HL-60 (cell line): ENCODE data around the gene RAD51.

Source experiments
- DNase-seq, 2 experiments: peaks; one replicate each; pipeline ENCODE4 v3.0.0-alpha.2; 2010 to 2020; ENCODE audit warnings: low read depth in 1 of 2, low spot score in 1 of 2
- H3K27ac ChIP-seq: fragments of 250-450 bp; sonication (Bioruptor Pico); replicated peaks from 2 replicates; pipeline ENCODE4 v1.5.1; 2020; ENCODE audit warnings: mild to moderate bottlenecking, moderate library complexity
- H3K27me3 ChIP-seq: fragments of 250-450 bp; sonication (Bioruptor Pico); 2 replicates; pipeline ENCODE4 v1.5.1; 2021; ENCODE audit warnings: mild to moderate bottlenecking, moderate library complexity; ENCODE audit not compliant: insufficient read depth, poor library complexity, severe bottlenecking
- H3K4me3 ChIP-seq: replicated peaks from 2 replicates; pipeline ENCODE4 v1.5.1; 2011; ENCODE audit warnings: mild to moderate bottlenecking, control low read depth, low read length; ENCODE audit not compliant: insufficient read depth
- GABPA ChIP-seq: IDR thresholded peaks from 2 replicates; pipeline ENCODE4 v1.6.1; 2012; ENCODE audit warnings: low read depth
- POLR2AphosphoS5 ChIP-seq: IDR thresholded peaks from 2 replicates; pipeline ENCODE4 v1.6.1; 2012; ENCODE audit warnings: low read depth
- REST ChIP-seq: IDR thresholded peaks from 2 replicates; pipeline ENCODE4 v1.6.1; 2012; ENCODE audit warnings: low read depth; ENCODE audit not compliant: insufficient replicate concordance
- SPI1 ChIP-seq: IDR thresholded peaks from 2 replicates; pipeline ENCODE4 v1.6.1; 2012; ENCODE audit warnings: low read depth, mild to moderate bottlenecking, borderline replicate concordance
- TF ChIP-seq, protein P1 (sequence below): IDR thresholded peaks from one replicate; pipeline ENCODE4 v1.5.1; 2011; ENCODE audit warnings: low read length, control low read depth, inconsistent platforms; ENCODE audit not compliant: insufficient read depth

RAD51 gene

DNA sequence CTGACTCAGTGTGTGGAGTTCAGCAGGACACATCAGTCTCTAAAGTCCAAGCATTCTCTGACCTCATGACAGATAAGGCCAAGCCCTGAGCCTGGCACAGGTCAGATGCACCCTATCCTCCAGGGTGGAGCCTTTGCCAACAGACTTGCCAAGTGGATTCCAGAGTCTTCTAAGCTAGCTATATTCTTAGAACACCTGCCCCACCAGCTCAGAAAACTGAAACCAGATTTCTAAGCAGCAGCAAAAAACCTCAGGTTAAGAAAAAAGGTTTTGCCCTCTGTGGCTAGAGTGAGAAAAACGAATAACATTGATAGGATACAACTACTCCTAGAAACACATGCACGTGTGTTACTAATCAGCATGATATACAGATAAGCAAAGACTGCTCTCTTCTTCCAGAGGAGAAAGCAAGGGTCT lies 48.5 kb downstream of the RAD51 start:
- DNase-seq = no peak
- no peaks in the 10 kb centered on the region for H3K27me3 ChIP-seq
- no peak overlapping the region for H3K4me3 ChIP-seq
- TF ChIP-seq GABPA (no peak), SPI1 (no peak), POLR2AphosphoS5 (no peak), REST (no peak)
- TF ChIP-seq, protein P1, sequence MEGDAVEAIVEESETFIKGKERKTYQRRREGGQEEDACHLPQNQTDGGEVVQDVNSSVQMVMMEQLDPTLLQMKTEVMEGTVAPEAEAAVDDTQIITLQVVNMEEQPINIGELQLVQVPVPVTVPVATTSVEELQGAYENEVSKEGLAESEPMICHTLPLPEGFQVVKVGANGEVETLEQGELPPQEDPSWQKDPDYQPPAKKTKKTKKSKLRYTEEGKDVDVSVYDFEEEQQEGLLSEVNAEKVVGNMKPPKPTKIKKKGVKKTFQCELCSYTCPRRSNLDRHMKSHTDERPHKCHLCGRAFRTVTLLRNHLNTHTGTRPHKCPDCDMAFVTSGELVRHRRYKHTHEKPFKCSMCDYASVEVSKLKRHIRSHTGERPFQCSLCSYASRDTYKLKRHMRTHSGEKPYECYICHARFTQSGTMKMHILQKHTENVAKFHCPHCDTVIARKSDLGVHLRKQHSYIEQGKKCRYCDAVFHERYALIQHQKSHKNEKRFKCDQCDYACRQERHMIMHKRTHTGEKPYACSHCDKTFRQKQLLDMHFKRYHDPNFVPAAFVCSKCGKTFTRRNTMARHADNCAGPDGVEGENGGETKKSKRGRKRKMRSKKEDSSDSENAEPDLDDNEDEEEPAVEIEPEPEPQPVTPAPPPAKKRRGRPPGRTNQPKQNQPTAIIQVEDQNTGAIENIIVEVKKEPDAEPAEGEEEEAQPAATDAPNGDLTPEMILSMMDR = no peak
- 0 out of 2 replicates have a peak overlapping the region, but pooled peaks have one; percentile 11 for H3K27ac ChIP-seq

DNA sequence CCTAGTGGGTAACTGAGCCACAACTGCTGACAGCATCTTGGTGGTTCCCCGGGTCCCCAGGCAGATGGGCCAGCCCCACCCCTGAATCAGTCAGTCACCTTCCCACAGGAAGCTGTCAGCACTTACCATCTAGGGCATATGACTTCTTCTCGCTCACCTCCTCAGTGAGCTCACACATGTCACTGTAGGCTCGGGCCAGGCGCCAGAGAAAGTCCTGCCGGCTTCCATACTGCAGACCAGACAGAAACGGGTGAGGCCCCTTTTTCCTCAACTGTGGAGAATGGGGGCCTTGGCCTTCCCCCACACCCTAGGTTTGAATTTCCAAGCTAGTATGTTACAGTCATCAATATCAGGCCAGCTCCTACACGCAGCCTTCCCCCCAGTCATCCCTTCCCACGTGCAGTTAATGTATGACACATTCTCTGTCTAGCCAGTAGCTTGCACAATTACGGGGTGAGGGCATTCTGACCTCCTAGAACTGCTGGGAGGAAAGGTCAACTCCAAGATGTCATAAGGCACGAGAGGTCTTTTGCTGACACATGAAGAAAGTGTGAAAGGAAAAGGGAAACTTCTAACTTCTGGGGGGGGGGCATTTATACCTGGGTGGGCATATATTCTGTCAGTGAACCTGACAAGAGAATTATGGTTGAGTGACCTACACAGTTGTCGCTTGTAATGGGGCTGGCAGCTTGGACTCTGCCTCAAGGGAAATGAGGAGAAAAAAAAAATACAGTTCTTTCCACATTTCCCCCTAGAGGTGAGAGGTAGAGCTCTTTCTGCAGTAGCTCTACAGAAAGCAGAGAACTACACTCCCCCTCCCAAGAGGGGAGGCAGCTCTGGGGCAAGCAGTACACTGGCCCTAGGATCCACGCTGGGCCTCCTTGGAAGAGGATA lies 49.2 kb downstream of the RAD51 start:
- Histone ChIP-seq H3K27me3 (no peaks in the 10 kb centered on the region), H3K4me3 (no peak overlapping the region), H3K27ac (no peak overlapping the region)
- peak; percentile 28 to 79 for DNase-seq
- TF ChIP-seq SPI1 = no peak
- no peak for TF ChIP-seq REST
- no peak for TF ChIP-seq POLR2AphosphoS5
- TF ChIP-seq, protein P1 = no peak
- TF ChIP-seq GABPA = no peak

- no peak for TF ChIP-seq POLR2AphosphoS5
- TF ChIP-seq GABPA = no peak
- TF ChIP-seq, protein P1 = no peak
- TF ChIP-seq SPI1 = no peak
- no peak for TF ChIP-seq REST
- Histone ChIP-seq H3K27me3 (no peaks in the 10 kb centered on the region), H3K4me3 (no peak overlapping the region), H3K27ac (no peak overlapping the region)
- DNase-seq = no peak
Measured at GRCh38 chr15:40744815-40745152, 49.8 kb downstream of the RAD51 start.
